SW480 (cell line): ENCODE data around the gene ME3.

Source experiments
- DNase-seq: peaks from one replicate; pipeline ENCODE4 v3.0.0-alpha.2; 2016; ENCODE audit warnings: low spot score

ME3 gene

DNA sequence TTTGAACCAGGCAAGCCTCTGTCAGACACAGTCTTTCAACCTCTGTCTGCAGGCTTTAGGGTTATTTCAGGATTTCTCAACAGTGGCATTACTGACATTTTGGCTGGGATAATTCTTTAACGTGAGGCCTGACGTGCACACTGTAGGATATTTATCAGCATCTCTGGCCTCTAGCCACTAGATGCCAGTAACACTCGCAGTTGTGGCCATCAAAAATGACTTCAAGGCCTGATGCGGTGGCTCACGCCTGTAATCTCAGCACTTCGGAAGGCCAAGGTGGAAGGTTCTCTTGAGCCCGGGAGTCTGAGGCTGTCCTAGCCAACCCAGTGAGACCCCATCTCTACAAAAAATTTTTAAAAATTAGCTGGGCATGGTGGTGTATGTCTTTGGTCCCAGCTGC is 184.7 kb downstream of the ME3 start:
- DNase-seq, result no peak

- no peak for DNase-seq
Observed at GRCh38 chr11:86486261-86487030, 186.0 kb downstream of the ME3 start.

GRCh38 chr11:86484795-86485166 is 187.6 kb downstream of the ME3 start:
- DNase-seq, result no peak

DNA sequence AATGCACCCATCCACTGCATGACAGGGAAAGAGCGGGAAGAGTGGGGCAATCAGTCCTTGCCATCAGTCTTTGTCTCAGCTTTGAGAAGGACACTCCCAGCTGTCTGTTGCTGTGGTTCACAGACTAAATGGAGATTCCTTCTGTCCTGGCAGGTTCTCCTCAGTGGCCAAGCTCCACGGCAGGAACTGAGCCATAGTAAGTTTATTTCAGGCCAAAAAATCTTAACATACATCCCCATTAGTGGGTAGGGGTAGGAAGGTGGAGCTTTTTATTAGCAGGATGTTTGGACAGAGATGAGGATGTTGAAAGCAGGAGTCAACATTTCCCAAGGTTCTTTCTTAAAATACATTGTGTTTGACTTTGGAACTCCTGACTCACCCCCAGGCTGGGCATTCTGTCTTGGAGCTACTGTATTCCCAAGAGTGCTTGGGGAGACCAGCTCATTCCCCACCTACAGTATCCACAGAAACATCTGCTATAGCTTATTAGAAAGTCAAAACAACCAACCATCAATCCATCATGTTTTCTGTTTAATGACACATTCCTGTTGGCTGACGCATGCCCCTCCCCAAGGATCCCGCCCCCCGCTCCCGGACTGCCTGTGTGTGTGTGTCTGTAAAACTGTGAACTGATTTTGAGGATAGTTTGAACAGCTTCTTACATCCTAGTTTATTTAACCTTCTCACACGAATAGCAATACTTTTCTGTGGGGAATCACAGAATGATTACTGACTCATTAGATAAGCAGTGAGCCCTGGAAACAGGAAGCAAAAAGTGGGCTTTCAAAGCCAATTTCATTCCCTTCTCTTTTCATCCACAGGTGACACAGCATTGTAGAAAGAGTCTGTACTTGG is 188.2 kb downstream of the ME3 start:
- peak; percentile 94 for DNase-seq

DNA sequence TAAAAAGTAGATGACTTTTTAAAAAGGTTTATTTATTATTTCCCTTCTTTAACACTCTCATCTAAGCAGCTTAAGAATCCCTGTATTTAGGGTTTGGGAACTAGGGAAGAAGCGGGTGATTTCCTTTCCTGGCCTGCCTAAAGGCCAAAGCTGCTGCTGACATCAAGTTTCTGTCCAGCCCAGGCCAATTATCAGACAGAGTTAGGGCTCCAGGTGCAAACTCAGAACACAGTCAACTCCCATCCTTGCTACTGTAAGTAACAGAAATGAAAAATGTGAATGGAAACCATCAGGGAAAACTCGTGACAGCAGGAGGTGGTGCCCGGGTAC is 188.8 kb downstream of the ME3 start:
- DNase-seq, result no peak

- no peak for DNase-seq
Observed at GRCh38 chr11:86482692-86483091, 189.7 kb downstream of the ME3 start.

DNA sequence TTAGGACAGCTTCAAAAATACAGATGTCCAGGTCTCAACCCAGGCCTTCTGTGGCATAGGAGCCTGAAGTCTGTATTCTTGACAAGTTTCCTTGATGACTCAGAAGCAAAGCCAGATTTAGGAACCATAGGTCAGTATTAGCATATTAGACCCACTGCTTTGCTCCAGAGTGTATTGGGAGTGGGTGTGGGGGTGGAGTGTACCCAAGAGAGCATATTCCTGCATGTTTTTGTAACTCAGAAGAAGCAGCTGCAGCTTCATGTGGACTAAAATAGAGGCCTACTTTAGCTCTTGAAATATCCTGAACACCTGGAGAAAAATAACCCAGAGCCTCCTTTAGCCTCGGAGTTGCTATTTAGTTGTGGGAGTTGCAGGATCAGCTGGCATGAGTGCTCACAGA is 191.0 kb downstream of the ME3 start:
- no peak for DNase-seq

DNA sequence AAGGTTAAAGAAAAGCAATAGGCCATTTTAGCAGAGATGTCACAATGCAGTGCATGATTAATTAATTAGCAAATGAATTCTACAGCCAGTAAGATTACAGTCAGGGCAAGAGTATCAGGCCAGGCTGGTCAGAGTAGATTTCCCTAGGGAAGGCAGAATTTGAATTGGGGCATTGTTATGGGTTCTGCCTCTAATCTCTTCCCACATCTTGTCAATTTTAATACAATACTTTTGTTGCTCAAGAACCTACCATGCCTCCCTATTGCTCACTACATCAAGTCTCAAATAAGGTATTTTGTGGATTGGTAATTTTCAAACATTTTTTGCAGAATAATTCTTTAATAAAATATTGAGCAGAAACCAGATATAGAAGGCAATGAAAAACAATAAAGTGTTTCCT is 194.1 kb downstream of the ME3 start:
- DNase-seq, result no peak

DNA sequence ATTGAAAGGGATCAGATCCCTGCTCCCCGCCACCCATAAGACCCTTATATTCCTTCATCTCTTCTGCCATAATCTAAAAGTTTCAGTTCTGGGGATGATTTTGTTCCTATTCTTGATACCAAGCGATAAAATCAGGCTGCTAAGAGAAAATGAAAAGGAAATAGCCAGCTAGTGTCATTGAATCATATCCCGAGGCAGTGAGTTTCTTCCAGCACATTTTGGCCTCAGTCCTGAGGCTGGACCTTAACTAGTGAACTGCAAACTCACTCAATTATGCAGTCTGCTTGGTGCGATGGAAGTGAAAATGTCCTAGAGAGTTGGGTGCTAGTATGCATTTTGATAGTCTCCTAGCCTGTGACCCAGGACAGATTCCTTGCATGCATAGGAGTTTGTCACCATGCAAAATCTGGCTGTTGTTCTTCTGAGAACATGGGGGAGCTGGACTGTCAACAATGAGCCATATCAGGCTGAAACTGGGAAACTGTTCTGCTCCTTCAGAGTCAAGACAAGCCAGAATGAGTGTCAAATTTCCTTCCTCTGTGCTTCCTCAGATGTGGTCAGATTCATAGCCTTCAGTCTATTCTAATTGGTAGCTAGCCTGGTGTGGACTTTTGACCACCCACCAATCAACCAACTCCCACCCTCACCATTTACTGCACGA is 194.8 kb downstream of the ME3 start:
- peak; percentile 85 for DNase-seq

DNA sequence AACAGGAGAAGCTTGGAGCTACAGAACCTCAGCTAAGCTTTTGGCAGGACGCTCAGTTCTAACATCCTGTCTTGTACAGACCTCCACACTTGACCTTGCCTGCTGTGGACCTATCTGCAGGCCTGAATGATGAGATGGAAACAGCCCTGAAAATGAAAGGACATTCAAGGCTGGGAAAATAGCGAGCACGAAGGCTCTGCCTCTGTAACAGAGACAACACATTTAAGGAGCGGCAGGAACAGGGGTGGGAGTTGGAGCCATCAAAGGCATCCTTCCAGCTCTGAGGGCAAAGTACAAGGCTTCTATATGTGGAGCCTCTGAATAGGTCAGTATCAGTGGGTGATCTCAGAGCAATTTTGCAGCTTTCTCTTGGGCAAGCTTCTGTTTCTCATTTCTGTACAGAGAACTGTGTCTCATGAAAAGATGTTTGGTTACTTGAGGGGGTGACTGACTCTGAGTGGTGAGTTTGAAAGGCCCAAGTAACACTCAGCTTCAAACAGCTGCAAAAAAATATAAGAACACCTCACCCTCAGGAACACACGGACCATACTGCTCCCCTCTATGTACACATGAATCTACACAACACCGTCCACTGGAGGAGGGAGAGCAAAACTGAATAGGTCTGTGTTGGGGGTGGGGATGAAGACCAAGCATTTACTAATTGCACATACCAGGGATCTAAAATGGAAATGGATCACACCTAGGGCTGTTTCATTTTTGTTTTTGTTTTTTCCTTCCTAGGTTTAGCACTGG is 196.1 kb downstream of the ME3 start:
- DNase-seq, result peak; percentile 85

DNA sequence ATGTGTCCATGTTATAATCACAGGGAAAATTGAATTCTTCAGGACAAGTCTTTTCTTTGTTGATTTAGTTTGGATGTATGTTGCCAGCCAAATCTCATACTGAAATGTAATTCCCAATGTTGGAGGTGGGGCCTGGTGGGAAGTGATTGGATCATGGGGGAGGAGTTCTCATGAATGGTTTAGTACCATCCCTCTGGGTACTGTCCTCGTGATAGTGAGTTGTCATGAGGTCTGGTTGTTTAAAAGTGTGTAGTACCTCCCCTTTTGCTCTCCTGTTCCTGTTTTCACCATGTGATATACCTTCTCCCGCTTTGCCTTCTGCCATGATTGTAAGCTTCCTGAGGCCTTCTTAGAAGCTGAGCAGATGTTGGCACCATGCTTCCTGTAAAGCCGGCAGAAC is 197.4 kb downstream of the ME3 start:
- no peak for DNase-seq

GRCh38 chr11:86473991-86474833 is 198.2 kb downstream of the ME3 start:
- DNase-seq, result no peak

- DNase-seq, result no peak
Observed at GRCh38 chr11:86469491-86470388, 202.7 kb downstream of the ME3 start.

GRCh38 chr11:86468169-86468568 is 204.2 kb downstream of the ME3 start:
- no peak for DNase-seq

- peak; percentile 15 for DNase-seq
Observed at GRCh38 chr11:86464509-86465221, 207.8 kb downstream of the ME3 start.

DNA sequence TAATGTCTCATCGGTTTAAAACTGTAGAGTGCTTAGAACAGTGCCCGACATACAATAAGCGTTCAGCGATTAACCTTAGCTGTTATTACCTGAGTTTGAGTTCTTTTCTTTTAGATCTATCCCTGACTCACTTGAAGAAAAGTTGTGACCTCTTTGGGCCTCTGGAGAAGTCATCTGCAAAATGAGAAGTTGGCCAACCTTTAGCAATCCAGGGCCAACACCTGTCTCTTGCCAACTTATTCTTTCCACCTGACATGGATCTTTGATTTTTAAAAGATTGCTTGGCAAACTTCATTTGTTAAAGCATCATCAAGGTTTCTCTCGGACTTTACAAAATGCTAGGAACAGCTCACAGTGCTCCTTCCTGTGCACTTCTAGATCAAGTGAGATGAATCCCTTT is 208.5 kb downstream of the ME3 start:
- no peak for DNase-seq

DNA sequence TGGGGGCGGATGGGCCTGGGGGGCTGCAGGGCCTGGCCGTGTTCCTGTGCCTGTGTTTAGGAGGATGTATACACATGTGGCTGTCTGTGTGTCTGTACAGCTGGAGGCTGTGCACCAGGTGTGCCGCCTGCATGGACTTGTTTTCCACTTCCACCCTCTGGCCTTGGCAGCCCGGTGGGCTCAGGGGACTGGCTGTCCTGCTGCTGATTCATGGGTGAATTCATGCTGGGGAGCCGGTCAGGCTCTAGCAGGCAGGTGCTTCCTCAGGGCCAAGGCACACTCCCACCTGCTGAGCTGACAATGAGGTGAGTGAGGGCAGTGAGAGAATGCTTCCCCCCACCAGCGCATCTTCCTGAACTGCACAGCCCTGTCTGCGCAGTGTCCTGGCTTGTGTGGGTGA is 209.3 kb downstream of the ME3 start:
- no peak for DNase-seq

GRCh38 chr11:86461892-86462291 is 210.5 kb downstream of the ME3 start:
- DNase-seq, result no peak

DNA sequence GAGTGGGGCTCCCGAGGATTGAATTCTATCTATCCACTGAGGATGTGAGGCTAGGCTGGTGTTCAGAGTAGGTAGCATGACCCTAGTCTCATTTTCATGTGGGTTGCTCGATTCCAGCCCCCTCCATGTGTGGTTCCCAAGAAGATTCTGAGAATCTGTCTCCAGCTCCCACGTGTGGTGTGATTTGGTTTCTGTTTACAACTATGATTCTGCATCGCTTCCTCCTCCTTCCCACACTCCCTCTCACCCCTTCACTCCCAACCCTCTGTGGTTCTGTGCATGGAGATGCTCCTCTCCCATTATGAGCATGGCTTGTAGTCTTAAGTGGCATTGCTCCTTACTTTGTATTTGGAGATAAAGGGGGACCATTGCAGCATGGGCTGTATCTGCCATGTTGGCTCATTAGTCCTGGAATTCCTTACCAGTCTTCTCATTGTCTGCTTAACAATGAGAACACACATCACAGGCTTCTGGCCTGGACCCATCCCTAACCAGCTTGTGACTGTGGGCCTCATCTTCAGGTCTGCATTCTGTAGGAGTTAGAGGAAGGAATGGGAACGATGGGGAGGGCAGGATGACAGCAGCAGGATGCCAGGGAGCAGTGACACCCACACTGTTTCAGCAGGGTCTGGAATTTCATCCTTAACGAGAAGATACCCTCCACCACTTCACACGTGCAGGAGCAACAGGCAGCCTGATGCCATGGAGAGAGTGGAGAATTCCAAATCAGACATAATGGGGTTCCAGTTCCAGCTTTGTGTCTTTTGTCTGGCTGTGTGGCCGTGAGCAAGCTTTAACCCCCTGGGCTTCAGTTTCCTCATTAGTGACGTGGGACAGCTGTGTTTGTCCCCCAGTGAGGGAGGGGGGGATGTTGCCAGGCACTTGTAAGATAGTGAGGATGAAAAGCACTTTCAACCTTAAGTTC is 211.7 kb downstream of the ME3 start:
- DNase-seq, result no peak
